Stimulated activated CD8-positive, alpha-beta memory T cell treated with anti-CD3 and anti-CD28 coated beads, Interleukin-2, amount 100 ng/mL, for 1 hour (primary cell): ENCODE results near the gene IGDCC3.

ENCODE experiments used
- DNase-seq, 2 donors: peaks; one replicate each; pipeline ENCODE4 v3.0.0-alpha.2; 2020; ENCODE audit warnings: low read depth in 2 of 2

The IGDCC3 gene

GRCh38 chr15:65377976-65378366 lies at the start of gene IGDCC3:
Gene IGDCC3 (minus strand): TSS chr15:65378002. CDS start chr15:65377788, 214 bp downstream.
- no peak for DNase-seq

GRCh38 chr15:65426216-65426853 lies 48.5 kb upstream of the IGDCC3 start:
- DNase-seq, result no peak

- no peak for DNase-seq
Observed at GRCh38 chr15:65424683-65425082, 46.9 kb upstream of the IGDCC3 start.

- no peak for DNase-seq
Observed at GRCh38 chr15:65423976-65424679, 46.3 kb upstream of the IGDCC3 start.

- no peak for DNase-seq
Observed at GRCh38 chr15:65423150-65423975, 45.6 kb upstream of the IGDCC3 start.

GRCh38 chr15:65421360-65422215 lies 43.8 kb upstream of the IGDCC3 start:
- no peak for DNase-seq

- DNase-seq, result no peak
Observed at GRCh38 chr15:65420975-65421359, 43.2 kb upstream of the IGDCC3 start.

- DNase-seq, result no peak
Observed at GRCh38 chr15:65418596-65418995, 40.8 kb upstream of the IGDCC3 start.

- no peak for DNase-seq
Observed at GRCh38 chr15:65416845-65417416, 39.1 kb upstream of the IGDCC3 start.

- DNase-seq, result no peak
Observed at GRCh38 chr15:65414841-65415621, 37.2 kb upstream of the IGDCC3 start.

- DNase-seq, result no peak
Observed at GRCh38 chr15:65413760-65414144, 36.0 kb upstream of the IGDCC3 start.

- DNase-seq, result no peak
Observed at GRCh38 chr15:65413051-65413759, 35.4 kb upstream of the IGDCC3 start.

GRCh38 chr15:65412556-65412955 lies 34.8 kb upstream of the IGDCC3 start:
- no peak for DNase-seq

- no peak for DNase-seq
Observed at GRCh38 chr15:65411465-65412071, 33.8 kb upstream of the IGDCC3 start.

- no peak for DNase-seq
Observed at GRCh38 chr15:65410972-65411371, 33.2 kb upstream of the IGDCC3 start.

- no peak for DNase-seq
Observed at GRCh38 chr15:65410036-65410435, 32.2 kb upstream of the IGDCC3 start.

- DNase-seq, result no peak
Observed at GRCh38 chr15:65409036-65409631, 31.3 kb upstream of the IGDCC3 start.

- no peak for DNase-seq
Observed at GRCh38 chr15:65408324-65409035, 30.7 kb upstream of the IGDCC3 start.
